ENCODE results near the gene TRPM3.

The TRPM3 gene

GRCh38 chr9:70852711-70853240 lies 268.6 kb downstream of the TRPM3 start:
- no peak for DNase-seq (ENCODE audit: low read depth in 1 of 2, low spot score in 1 of 2)
- Histone ChIP-seq H3K4me3 (replicated peaks; ENCODE audit: insufficient read depth, low read length) (no peak overlapping the region), H3K27ac (replicated peaks) (no peak overlapping the region), H3K27me3 (ENCODE audit: insufficient read depth, poor library complexity, severe bottlenecking) (no peaks in the 10 kb centered on the region)
- TF ChIP-seq SPI1 (IDR thresholded peaks at IDR 0.05; ENCODE audit: borderline replicate concordance, low read depth) (no peak), CTCF (IDR thresholded peaks at IDR 0.05; ENCODE audit: insufficient read depth, low read length) (no peak), GABPA (IDR thresholded peaks at IDR 0.05; ENCODE audit: low read depth) (no peak), REST (IDR thresholded peaks at IDR 0.05; ENCODE audit: insufficient replicate concordance, low read depth) (no peak), POLR2AphosphoS5 (IDR thresholded peaks at IDR 0.05; ENCODE audit: low read depth) (no peak)

- TF ChIP-seq SPI1 (IDR thresholded peaks at IDR 0.05; ENCODE audit: borderline replicate concordance, low read depth) (no peak), GABPA (IDR thresholded peaks at IDR 0.05; ENCODE audit: low read depth) (no peak), CTCF (IDR thresholded peaks at IDR 0.05; ENCODE audit: insufficient read depth, low read length) (no peak), POLR2AphosphoS5 (IDR thresholded peaks at IDR 0.05; ENCODE audit: low read depth) (no peak), REST (IDR thresholded peaks at IDR 0.05; ENCODE audit: insufficient replicate concordance, low read depth) (no peak)
- no peaks in the 10 kb centered on the region for H3K27me3 ChIP-seq (ENCODE audit: insufficient read depth, poor library complexity, severe bottlenecking)
- H3K27ac ChIP-seq (replicated peaks): no peak overlapping the region
- DNase-seq (ENCODE audit: low read depth in 1 of 2, low spot score in 1 of 2): no peak
- no peak overlapping the region for H3K4me3 ChIP-seq (replicated peaks; ENCODE audit: insufficient read depth, low read length)
Observed at GRCh38 chr9:70840266-70840665, 281.2 kb downstream of the TRPM3 start.

GRCh38 chr9:70835323-70835722 lies 286.1 kb downstream of the TRPM3 start:
- no peak overlapping the region for H3K27ac ChIP-seq (replicated peaks)
- DNase-seq (ENCODE audit: low read depth in 1 of 2, low spot score in 1 of 2): no peak
- H3K27me3 ChIP-seq (ENCODE audit: insufficient read depth, poor library complexity, severe bottlenecking): no peaks in the 10 kb centered on the region
- no peak for TF ChIP-seq SPI1 (IDR thresholded peaks at IDR 0.05; ENCODE audit: borderline replicate concordance, low read depth)
- H3K4me3 ChIP-seq (replicated peaks; ENCODE audit: insufficient read depth, low read length): no peak overlapping the region

GRCh38 chr9:70832492-70832891 lies 288.9 kb downstream of the TRPM3 start:
- Histone ChIP-seq H3K27me3 (ENCODE audit: insufficient read depth, poor library complexity, severe bottlenecking) (no peaks in the 10 kb centered on the region), H3K27ac (replicated peaks) (no peak overlapping the region), H3K4me3 (replicated peaks; ENCODE audit: insufficient read depth, low read length) (no peak overlapping the region)
- TF ChIP-seq GABPA (IDR thresholded peaks at IDR 0.05; ENCODE audit: low read depth) (no peak), POLR2AphosphoS5 (IDR thresholded peaks at IDR 0.05; ENCODE audit: low read depth) (no peak), SPI1 (IDR thresholded peaks at IDR 0.05; ENCODE audit: borderline replicate concordance, low read depth) (no peak), CTCF (IDR thresholded peaks at IDR 0.05; ENCODE audit: insufficient read depth, low read length) (no peak), REST (IDR thresholded peaks at IDR 0.05; ENCODE audit: insufficient replicate concordance, low read depth) (no peak)
- no peak for DNase-seq (ENCODE audit: low read depth in 1 of 2, low spot score in 1 of 2)
